Mucosa of stomach (tissue), 1 donor: Measurements from ENCODE around the gene PLCB1.

Experiments
- H3K27me3 ChIP-seq: one replicate; pipeline ENCODE4 v1.7.0; 2013; ENCODE audit warnings: mild to moderate bottlenecking, low read length; ENCODE audit not compliant: control insufficient read depth, insufficient read depth
- H3K36me3 ChIP-seq: one replicate; pipeline ENCODE4 v1.7.0; 2013; ENCODE audit warnings: low read length; ENCODE audit not compliant: control insufficient read depth, insufficient read depth
- H3K4me1 ChIP-seq: one replicate; pipeline ENCODE4 v1.7.0; 2013; ENCODE audit warnings: mild to moderate bottlenecking, low read length; ENCODE audit not compliant: control insufficient read depth, insufficient read depth
- H3K4me3 ChIP-seq: one replicate; pipeline ENCODE4 v1.7.0; 2013; ENCODE audit warnings: low read length
- H3K9ac ChIP-seq: one replicate; pipeline ENCODE4 v1.7.0; 2013; ENCODE audit warnings: mild to moderate bottlenecking, low read length, moderate library complexity
- H3K9me3 ChIP-seq: one replicate; pipeline ENCODE4 v1.7.0; 2013; ENCODE audit warnings: mild to moderate bottlenecking, low read length, moderate library complexity; ENCODE audit not compliant: control insufficient read depth
- donor health status: Pancreatic carcinoma.

PLCB1 gene

DNA sequence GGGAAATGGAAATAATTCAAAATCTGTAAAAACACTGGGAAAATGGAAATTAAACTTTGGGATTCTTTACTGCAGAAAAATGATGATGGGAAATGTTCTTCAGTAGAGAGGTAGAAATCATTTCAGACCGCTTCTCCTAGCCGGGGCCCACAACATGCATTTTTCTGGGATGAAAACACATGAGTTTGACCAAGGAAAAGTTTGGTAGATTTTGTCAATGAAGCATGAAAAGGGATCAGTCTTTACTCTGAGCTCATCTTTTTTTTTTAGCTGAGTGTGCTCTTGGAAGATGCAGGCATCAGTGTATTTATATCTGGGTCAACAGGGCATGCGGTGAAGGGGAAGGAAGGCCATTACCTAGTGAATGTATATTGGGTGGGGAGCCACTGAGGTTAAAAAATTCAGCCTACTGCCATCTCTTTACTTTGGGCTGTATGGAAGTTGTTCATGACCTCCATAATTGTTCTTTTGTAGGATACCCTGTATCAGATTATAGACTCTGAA, 36.8 kb downstream of the PLCB1 start:
- no peaks in the 10 kb centered on the region for H3K27me3 ChIP-seq
- H3K36me3 ChIP-seq, result no peaks in the 10 kb centered on the region
- H3K4me1 ChIP-seq, result no peaks in the 10 kb centered on the region
- no peak overlapping the region for H3K9ac ChIP-seq
- H3K9me3 ChIP-seq, result no peaks in the 10 kb centered on the region
- H3K4me3 ChIP-seq, result no peak overlapping the region

DNA sequence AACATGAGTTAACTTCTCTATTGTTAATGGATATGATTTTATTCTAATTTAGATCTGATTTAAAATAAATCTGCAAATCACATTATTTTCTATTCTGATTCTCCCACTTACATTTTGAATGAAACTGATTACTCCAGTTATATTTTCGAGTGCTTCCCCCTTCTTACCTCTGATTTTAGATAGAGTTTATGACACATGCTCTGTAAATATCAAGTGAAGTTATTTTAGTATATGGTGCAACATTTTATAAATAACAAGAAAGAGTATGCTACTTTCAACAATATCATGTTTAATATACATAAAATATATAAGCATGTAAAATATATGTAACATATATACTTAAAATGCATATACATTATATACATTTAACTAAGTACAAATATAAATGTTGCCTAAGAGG, 38.9 kb downstream of the PLCB1 start:
- no peaks in the 10 kb centered on the region for H3K36me3 ChIP-seq
- no peaks in the 10 kb centered on the region for H3K9me3 ChIP-seq
- no peak overlapping the region for H3K9ac ChIP-seq
- H3K4me3 ChIP-seq, result no peak overlapping the region
- no peaks in the 10 kb centered on the region for H3K27me3 ChIP-seq
- no peaks in the 10 kb centered on the region for H3K4me1 ChIP-seq

DNA sequence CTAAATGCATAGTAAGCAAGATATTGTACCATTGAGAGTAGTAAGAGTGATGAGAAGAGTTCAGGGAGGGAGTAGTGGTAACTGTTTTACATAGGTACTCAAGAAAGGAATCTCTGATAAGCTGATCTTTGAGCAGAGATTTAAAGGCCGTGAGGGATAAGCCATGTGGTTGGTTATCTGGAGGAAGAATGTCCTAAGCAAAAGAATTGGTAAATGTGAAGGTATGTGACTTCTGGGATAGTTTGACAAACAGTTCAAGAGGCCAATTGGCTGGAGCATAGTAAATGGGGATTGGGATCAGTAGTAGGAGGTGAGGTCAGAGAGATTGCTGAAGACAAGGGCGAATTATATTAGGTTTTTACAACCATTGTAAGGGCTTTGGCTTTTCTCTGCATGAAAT, 40.1 kb downstream of the PLCB1 start:
- Histone ChIP-seq H3K9me3 (no peaks in the 10 kb centered on the region), H3K4me1 (no peaks in the 10 kb centered on the region), H3K36me3 (no peaks in the 10 kb centered on the region), H3K9ac (no peak overlapping the region), H3K27me3 (no peaks in the 10 kb centered on the region), H3K4me3 (no peak overlapping the region)

DNA sequence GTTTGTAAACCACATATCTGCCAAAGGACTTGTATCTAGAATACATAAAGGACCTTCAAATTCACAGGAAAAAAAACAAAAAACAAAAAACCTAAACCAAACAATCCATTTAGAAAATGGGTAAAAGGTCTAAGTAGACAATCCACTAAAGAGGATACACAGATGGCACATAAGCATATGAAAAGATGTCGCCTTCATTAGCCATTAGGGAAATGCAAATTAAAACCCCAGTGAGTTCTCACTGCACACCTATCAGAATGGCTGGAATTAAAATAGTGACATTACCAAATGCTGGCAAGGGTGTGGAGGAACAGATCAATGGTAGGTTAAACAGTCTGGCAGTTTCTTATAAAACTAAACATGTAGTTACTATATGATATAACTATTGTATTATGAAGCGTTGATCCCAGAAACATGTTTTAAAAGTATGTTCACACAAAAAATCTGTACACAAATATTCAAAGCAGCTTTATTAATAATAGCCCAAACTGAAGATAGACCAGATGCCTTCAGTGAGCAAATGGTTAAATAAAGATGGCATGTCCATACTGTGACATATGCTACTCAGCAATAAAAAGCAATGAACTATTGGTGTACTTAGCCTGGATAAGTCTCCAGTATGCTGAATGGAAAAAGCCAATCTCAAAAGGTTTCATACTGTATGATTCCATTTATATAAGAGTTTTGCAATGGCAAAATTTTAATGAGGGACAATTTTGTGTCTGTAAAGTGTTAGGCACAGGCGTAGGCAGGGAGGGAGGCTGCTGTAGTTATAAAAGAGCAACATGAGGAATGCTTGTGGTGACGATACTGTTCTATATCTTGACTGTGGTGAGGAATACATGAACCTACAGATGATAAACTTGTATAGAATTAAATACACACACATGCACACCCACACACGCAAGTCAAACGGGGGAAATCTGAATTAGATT, 43.9 kb downstream of the PLCB1 start:
- no peaks in the 10 kb centered on the region for H3K4me1 ChIP-seq
- H3K27me3 ChIP-seq, result no peaks in the 10 kb centered on the region
- no peak overlapping the region for H3K4me3 ChIP-seq
- no peaks in the 10 kb centered on the region for H3K36me3 ChIP-seq
- no peaks in the 10 kb centered on the region for H3K9me3 ChIP-seq
- H3K9ac ChIP-seq, result no peak overlapping the region

DNA sequence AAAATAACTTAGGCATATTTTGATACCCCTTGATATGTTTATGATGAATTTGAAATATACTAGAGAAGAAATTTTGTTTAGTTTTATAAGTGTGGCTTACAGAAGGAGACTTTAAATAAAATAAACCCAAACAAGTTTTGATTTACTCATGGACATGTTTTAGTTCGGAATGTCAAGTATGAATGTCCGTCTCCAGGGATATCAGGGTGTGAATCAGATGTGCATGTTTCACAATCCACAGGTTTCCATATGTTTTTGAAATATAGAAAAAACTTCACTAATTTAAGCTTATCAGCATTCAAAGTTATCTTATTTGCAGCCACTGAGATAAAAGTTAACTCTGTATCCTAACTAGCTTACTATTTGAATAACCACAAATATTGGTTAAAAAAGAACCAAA, 51.5 kb downstream of the PLCB1 start:
- H3K27me3 ChIP-seq, result no peaks in the 10 kb centered on the region
- no peaks in the 10 kb centered on the region for H3K36me3 ChIP-seq
- H3K4me1 ChIP-seq, result no peaks in the 10 kb centered on the region
- no peak overlapping the region for H3K4me3 ChIP-seq
- H3K9ac ChIP-seq, result no peak overlapping the region
- no peaks in the 10 kb centered on the region for H3K9me3 ChIP-seq

DNA sequence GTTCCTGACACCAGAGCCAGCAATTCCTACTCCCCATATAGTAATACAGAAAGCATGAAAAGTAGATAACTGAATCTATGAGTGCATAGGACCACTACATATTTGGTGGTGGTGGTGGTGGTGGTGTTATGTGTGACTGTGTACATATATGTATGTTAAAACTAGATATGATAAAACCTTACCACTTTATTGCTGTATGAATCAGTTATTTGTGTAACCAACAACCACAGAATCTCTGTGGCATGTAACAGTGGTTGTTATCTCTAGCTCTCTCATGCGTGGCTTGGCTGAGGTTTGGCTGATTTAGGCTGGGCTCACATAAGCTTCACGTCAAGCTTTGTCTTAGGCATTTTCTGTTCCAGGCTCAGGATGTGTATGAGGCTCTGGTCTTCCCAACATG, 55.7 kb downstream of the PLCB1 start:
- Histone ChIP-seq H3K4me1 (no peaks in the 10 kb centered on the region), H3K27me3 (no peaks in the 10 kb centered on the region), H3K36me3 (no peaks in the 10 kb centered on the region), H3K9ac (no peak overlapping the region), H3K4me3 (no peak overlapping the region), H3K9me3 (no peaks in the 10 kb centered on the region)

DNA sequence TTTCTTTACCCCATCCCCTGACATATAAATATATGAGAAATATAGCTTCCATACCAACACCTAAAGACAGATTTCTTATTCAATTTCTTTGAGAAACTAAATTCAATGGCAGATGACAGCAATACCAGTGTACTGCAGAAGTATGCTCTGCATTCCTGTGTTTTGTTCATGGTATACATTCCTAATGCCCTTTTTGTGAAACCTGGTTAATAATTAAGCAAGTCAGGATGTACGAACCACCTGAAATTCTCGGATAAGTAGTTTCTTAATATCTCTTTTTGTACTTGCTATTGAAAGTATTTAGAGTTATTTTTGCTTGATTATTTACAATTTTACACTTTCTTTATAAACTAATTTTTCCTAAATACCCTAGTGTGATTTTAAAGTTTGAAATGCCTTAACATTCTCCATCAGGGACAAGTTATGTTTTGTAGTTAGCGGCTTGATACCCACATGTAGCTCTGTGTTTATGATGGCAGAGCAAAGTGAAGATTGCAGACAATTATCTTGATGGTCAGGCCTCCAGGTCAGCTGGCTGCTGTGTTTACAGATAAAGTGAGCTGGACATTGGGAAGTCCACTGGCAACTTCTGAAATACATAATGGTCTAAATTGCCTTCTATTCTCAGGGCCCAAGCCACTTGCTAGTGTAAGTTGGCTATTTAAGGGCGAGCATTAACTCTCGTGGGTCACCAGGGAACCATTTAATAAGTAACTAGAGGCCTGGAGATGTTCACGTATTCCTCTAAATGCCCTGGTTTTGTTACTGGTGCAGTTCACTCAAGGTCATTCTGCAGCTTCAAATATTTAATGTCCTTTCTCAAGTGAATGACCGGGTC, 58.2 kb downstream of the PLCB1 start:
- H3K4me3 ChIP-seq, result no peak overlapping the region
- no peak overlapping the region for H3K9ac ChIP-seq
- no peaks in the 10 kb centered on the region for H3K27me3 ChIP-seq
- no peaks in the 10 kb centered on the region for H3K36me3 ChIP-seq
- H3K4me1 ChIP-seq, result no peaks in the 10 kb centered on the region
- no peaks in the 10 kb centered on the region for H3K9me3 ChIP-seq

DNA sequence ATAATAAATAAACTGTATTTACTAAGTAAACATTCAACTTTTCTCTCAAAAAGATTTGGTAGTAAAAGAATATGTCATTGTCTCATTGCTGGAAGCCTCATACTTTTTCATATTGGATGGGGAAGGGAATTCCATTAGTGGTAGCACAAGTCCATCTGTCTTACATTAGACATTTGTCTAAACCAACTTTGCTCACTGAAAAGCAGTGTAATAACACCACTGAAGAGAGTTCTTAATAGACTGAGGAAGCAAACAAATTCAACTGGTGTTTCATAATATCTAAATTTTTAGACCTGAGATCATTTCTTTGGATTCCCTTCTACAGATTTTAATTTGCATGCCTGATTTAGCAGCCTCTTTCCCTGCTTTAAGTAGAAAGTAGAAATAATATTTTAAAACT, 62.7 kb downstream of the PLCB1 start:
- Histone ChIP-seq H3K27me3 (no peaks in the 10 kb centered on the region), H3K9me3 (no peaks in the 10 kb centered on the region), H3K4me1 (no peaks in the 10 kb centered on the region), H3K9ac (no peak overlapping the region), H3K36me3 (no peaks in the 10 kb centered on the region), H3K4me3 (no peak overlapping the region)

DNA sequence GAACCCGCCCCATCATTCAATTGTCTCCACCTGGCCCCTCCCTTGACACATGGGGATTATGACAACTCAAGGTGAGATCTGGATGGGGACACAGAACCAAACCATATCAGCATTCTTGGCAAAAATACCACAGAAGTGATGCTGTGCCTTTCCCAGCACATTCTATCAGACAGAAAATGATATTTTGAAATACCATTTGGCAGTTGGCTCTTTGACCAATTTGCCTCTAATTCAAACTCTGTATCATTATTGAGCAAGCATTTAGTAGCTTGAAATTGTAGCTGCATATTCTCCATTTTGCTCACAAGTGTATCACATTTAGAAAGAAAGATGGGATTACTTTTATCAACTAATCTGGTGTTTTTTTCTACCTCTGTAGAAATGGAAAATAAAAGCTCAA, 64.0 kb downstream of the PLCB1 start:
- no peaks in the 10 kb centered on the region for H3K27me3 ChIP-seq
- no peaks in the 10 kb centered on the region for H3K4me1 ChIP-seq
- no peak overlapping the region for H3K4me3 ChIP-seq
- H3K9me3 ChIP-seq, result no peaks in the 10 kb centered on the region
- H3K36me3 ChIP-seq, result no peaks in the 10 kb centered on the region
- H3K9ac ChIP-seq, result no peak overlapping the region

DNA sequence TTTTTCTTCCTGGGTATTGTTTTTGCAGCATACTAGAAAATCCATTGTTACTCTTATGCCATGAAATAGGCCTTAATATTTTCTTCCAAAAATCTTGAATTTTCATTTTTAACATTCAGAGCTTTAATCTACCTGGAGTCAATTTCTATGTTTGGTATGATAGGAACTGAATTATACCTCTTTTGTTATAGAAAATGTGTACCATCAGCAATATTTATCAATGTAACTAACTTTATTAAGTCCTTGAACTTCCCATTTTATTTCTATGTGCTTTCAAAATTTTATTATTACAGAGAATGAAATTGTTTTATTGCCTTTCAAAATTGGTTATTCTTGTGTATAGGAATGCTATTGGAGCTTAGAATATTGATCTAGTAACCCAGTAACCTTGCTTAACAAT, 68.2 kb downstream of the PLCB1 start:
- H3K9ac ChIP-seq, result no peak overlapping the region
- no peaks in the 10 kb centered on the region for H3K27me3 ChIP-seq
- H3K4me1 ChIP-seq, result no peaks in the 10 kb centered on the region
- no peak overlapping the region for H3K4me3 ChIP-seq
- no peaks in the 10 kb centered on the region for H3K36me3 ChIP-seq
- H3K9me3 ChIP-seq, result no peaks in the 10 kb centered on the region

DNA sequence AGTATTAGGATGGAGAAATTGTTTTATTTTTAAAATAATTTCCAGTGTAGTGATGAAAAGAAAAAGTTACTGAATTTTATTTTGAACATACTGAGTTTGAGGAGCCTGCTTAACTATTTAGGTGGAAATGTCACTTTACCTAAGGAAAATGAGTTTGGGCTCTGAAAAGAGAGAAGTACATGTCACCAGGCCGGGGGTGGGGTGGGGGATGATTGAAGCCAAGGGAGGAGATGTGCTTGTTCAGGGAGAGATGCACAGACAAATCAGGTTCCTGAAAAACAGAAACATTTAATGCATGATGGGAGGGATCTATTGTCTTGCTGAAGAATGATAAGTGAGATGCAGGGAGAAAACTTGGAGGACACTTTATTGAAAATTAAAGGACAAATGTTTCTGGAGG, 71.3 kb downstream of the PLCB1 start:
- Histone ChIP-seq H3K4me3 (no peak overlapping the region), H3K4me1 (no peaks in the 10 kb centered on the region), H3K36me3 (no peaks in the 10 kb centered on the region), H3K27me3 (no peaks in the 10 kb centered on the region), H3K9me3 (no peaks in the 10 kb centered on the region), H3K9ac (no peak overlapping the region)

DNA sequence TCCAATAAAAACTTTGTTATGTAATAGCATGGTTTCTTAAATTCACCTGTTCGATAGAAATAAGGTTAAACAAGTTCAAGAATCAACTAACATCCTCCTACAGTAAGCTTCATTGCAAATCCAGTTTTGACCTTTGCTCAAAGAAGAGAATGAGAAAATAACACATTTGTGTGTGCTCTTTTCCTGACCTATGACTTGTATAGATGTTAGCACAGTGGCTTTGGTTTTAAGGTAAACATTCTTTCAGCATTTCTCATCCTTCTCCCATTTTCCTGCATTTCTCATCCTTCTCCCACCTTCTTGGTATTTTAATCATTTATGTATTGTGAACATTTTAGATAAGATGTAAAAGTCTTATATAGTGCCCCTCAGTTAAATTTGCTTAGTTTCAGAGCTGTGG, 73.9 kb downstream of the PLCB1 start:
- Histone ChIP-seq H3K9me3 (no peaks in the 10 kb centered on the region), H3K9ac (no peak overlapping the region), H3K27me3 (no peaks in the 10 kb centered on the region), H3K36me3 (no peaks in the 10 kb centered on the region), H3K4me3 (no peak overlapping the region), H3K4me1 (no peaks in the 10 kb centered on the region)
